ENCODE data around the gene SNX14.
A peak's percentile ranks its signal among the peaks of the same experiment; 100 is the strongest.
"Not testable (repeated sequence)": the region's sequence is repeated elsewhere in the genome, so short reads cannot be mapped to it uniquely, and the experiment has no call there.

The SNX14 gene

DNA sequence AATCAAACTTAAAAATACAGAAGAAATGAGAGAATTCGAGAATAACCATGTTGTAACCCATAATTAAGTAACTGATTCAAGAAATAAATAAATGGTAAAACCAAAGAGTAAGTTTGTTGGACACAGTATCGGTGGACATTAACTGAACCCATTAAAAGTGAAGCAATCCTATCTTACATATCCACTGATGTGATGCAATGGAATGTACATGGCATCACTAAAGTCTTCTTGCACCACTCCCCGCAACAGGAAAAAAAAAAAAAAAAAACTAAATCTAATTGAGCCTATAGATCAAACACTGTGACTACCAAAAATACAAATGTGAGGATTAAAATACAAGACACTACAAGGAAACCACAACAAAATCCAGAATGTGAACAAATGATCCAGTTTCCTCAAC, 7.9 kb downstream of the SNX14 start:
- TF ChIP-seq, protein P1, sequence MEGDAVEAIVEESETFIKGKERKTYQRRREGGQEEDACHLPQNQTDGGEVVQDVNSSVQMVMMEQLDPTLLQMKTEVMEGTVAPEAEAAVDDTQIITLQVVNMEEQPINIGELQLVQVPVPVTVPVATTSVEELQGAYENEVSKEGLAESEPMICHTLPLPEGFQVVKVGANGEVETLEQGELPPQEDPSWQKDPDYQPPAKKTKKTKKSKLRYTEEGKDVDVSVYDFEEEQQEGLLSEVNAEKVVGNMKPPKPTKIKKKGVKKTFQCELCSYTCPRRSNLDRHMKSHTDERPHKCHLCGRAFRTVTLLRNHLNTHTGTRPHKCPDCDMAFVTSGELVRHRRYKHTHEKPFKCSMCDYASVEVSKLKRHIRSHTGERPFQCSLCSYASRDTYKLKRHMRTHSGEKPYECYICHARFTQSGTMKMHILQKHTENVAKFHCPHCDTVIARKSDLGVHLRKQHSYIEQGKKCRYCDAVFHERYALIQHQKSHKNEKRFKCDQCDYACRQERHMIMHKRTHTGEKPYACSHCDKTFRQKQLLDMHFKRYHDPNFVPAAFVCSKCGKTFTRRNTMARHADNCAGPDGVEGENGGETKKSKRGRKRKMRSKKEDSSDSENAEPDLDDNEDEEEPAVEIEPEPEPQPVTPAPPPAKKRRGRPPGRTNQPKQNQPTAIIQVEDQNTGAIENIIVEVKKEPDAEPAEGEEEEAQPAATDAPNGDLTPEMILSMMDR (IDR thresholded peaks at IDR 0.05; ENCODE audit: insufficient read depth, low read depth, low read length, missing control alignments) = no peak
- no peak overlapping the region for H3K4me3 ChIP-seq (ENCODE audit: low read length)
- DNase-seq (ENCODE audit: low read depth) = no peak

DNA sequence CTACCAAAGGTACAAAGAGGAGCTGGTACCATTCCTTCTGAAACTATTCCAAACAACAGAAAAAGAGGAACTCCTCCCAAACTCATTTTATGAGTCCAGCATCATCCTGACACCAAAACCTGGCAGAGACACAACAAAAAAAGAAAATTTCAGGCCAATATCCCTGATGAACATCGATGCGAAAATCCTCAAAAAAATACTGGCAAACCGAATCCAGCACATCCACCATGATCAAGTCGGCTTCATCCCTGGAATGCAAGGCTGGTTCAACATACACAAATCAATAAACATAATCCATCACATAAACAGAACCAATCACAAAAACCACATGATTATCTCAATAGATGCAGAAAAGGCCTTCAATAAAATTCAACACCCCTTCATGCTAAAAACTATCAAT, 10.8 kb downstream of the SNX14 start:
- not testable (repeated sequence) for DNase-seq (ENCODE audit: low read depth); H3K4me3 ChIP-seq (ENCODE audit: low read length)

DNA sequence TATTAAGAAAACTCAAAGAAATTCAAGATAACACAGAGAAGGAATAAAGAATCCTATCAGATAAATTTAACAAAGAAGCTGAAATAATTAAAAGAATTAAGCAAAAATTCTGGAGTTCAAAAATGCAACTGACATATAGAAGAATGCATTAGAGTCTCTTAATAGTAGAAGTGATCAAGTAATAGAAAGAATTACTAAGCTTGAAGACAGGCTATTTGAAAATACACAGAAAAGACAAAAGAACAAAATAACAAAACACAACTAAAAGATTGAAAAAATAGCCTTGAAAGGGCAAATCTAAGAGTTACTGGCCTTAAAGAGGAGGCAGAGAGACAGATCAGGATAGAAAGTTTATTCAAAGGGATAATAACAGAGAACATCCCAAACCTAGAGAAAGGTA, 12.1 kb downstream of the SNX14 start:
- TF ChIP-seq, protein P1 (IDR thresholded peaks at IDR 0.05; ENCODE audit: insufficient read depth, low read depth, low read length, missing control alignments) = no peak
- no peak for DNase-seq (ENCODE audit: low read depth)
- no peak overlapping the region for H3K4me3 ChIP-seq (ENCODE audit: low read length)

DNA sequence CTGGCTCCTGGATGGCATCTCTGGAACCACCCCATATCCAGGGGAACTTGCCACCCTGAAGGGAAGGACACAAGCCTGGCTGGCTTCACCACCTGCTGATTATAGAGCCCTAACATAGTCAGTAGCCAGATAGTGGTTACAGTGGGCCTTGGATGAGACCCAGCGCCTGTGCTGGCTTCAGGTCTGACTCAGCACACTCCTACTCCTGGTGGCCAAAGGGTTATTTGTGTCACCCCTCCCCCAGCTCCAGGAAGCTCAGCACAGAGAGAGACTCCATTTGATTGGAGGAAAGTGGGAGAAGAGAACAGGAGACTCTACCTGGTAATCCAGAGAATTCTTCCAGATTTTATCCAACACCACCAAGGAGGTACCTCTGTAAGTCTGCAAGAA, 12.8 kb downstream of the SNX14 start:
- no peak overlapping the region for H3K4me3 ChIP-seq (ENCODE audit: low read length)
- TF ChIP-seq, protein P1 (IDR thresholded peaks at IDR 0.05; ENCODE audit: insufficient read depth, low read depth, low read length, missing control alignments) = no peak
- DNase-seq (ENCODE audit: low read depth) = peak; percentile 35

DNA sequence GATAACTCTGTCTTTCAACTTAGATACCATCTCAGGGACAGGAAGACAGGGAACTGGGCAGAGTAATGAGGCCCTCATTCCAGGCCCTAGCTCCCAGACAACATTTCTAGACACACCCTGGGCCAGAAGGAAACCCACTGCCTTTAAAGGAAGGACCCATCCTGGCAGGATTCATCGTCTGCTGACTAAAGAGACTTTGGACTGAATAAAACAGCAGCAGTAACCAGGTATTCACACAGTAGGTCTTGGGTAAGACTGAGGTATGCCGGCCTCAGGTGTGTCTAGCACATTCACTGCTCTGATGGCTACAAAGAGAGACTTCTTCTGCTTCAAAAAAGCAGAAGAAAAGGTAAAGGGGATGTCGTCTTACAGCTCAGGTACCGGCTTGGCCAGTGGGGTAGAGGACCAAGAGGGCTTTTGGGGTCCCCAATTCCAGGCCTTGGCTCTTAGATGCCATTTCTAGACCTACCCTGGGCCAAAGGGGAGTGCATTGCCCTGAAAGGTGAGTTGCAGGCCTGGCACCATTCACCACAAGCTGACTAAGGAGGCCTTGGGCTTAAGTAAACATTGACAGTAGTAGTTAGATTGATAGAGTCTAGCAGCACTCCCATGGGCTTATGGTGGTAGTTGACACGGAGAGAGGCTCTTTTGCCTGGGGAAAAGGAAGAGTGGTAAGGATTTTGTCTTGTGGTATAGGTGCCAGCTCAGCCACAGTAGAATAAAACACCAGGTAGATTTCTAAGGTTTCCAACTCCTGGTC, 13.4 kb downstream of the SNX14 start:
- TF ChIP-seq, protein P1 (IDR thresholded peaks at IDR 0.05; ENCODE audit: insufficient read depth, low read depth, low read length, missing control alignments) = no peak
- peak; percentile 68 for DNase-seq (ENCODE audit: low read depth)
- no peak overlapping the region for H3K4me3 ChIP-seq (ENCODE audit: low read length)

DNA sequence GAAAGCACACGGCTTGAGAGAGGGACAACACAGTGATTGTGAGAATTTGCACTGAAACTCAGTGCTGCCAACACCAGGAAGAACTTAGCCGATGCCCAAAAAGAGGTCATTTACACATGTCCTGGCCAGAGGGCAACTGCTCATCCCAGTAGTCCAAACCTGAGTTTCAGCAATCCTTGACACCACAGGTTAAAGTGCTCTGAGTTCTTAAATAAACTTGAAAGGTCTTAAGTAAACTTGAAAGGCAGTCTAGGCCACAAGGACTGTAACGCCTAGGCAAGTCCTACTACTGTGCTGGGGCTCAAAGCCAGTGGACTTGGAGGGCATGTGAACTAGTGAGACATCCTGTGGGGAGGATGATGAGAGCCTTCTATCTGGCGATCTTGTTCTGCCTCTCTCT, 14.1 kb downstream of the SNX14 start:
- no peak overlapping the region for H3K4me3 ChIP-seq (ENCODE audit: low read length)
- DNase-seq (ENCODE audit: low read depth) = no peak
- TF ChIP-seq, protein P1 (IDR thresholded peaks at IDR 0.05; ENCODE audit: insufficient read depth, low read depth, low read length, missing control alignments) = no peak

DNA sequence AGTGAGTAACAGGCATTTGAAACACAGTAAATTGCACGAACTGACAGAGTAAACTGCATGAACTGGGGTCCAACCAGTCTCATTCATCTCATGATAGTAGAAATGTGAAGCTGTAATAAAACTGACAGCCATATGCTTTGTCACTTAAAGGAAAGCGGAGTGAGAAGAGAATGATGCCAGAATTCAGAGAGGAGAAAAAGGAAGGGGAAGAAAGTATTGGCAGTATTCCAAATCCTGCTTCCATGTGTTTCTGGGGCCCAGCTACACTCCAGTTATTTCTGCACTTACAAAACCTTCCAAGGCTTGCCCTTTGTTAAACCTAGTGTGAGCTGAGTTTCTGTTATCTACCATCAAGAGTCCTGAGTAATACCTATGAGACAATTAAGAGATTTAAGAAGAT, 17.2 kb downstream of the SNX14 start:
- TF ChIP-seq, protein P1 (IDR thresholded peaks at IDR 0.05; ENCODE audit: insufficient read depth, low read depth, low read length, missing control alignments) = no peak
- DNase-seq (ENCODE audit: low read depth) = no peak
- H3K4me3 ChIP-seq (ENCODE audit: low read length) = no peak overlapping the region
